NCI-H2107 treated with DMSO at 0.1 percent for 48 hours (cell line): ENCODE measurements around the gene RMDN2.

Experiments used
- DNase-seq: peaks from one replicate; lab custom pipeline; 2025; ENCODE audit not compliant: unreplicated experiment; lab: John Stamatoyannopoulos, UW

RMDN2 gene

DNA sequence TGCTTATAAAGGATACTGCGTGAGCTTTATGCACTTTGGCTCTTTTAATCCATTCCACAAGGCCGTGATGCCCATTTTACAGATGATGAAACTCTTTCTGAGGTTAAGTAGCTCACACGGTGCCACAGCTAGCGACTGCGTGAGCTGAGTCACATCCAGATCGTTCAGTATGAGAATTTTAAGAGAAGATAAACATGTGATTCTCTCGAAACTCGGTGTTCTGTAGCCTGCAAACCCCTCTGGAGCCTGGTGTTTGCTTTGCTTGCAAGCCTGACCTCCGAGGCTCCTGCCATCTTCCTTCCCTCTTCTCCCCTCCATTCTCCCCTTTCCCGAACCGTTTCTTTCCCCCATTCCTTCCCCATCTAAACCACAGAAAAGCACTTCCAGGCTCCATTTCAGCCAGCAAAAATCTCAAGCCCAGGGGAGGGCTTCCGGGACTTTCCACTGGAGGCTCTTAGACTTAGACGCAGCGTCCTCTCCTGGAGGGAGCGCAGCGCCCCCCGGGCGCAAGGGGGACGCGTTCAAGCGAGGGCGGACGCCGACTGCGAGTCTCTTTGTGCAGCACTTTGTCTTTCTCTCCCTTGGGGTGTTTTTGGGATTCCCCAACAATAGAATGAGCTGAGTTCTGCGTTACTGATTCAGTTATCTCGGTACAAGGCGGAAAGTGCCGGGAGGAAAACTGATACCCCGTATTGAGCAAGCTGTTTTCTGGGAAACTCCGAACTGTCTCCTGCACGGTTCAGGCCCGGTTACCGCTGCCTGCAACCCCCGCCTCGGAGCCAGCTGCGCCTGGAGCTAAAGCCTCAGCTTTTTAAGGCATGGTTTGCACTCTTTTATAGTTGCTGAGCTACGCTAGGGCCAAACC is 112.9 kb downstream of the RMDN2 start:
- DNase-seq = peak; percentile 10

DNA sequence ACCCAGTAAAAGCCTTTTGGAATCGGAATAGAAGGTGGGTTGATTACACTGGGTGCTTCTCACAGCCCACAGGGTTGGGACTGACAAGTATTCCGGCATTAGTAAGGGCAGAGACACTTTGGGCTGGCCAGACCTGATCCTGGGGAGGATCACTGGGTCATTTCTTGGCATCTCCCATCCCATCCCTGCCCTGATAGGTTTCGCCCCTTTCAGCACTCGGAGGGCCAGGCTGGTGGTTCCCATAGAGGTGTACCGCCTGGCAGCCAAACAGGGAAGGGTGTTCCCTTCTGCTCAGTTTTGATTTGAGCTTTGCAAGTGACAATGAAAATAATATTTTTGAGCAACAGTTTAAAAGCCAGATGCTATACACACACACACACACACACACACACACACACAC is 113.6 kb downstream of the RMDN2 start:
- DNase-seq = no peak

DNA sequence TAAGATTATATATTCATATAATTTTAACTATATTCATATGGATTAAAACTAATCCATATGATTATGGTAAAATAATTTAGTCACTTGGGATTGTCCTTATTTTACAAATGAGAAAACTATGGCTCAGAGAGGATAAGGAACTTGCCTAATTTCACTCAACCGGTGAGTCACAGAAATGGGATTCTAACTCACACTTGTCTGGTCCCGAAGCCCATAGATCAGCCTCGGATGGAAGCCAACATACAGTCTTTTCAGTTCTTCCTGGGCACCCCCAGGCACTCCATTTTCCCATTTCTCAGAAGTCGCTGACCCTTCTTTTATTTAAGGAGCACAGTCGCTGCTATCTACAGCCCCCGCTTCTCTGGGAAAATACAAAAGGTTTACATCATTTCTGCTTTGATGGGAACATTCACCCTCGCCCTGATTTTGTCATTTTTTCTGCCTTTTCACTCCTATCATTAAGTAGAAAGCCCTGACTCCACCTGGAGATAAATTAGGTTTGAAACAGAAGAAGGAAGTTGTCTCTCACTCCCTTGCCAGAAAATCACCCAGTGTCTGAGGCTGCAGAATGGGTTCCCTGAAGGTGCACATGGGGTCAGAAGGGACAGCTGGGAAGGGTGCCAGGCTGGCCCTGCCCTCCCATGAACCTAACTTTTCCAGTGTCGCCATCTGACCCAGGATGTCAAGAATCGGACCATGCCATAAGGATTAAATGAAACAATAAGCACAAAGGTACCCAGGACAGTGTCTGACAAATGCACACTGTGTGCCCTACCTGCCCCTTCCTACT is 114.2 kb downstream of the RMDN2 start:
- no peak for DNase-seq

DNA sequence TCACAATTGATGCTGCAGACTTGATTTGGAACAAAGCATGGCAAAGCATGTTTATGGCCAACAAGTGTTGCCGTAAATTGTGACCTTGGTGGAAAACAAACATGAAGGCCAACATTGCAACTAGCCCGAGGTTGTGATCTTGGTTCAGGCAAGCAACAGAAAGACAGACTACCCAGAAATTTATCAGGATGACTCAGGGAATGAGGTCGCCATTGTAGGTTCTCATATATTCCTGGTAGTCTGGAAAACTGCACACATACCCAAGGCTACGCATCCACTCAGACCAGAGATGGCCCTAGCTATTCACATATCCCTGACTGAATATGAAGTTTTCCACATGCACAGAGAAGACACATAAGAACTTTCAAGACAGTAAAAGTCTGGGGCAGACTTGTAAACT is 120.7 kb downstream of the RMDN2 start:
- no peak for DNase-seq

DNA sequence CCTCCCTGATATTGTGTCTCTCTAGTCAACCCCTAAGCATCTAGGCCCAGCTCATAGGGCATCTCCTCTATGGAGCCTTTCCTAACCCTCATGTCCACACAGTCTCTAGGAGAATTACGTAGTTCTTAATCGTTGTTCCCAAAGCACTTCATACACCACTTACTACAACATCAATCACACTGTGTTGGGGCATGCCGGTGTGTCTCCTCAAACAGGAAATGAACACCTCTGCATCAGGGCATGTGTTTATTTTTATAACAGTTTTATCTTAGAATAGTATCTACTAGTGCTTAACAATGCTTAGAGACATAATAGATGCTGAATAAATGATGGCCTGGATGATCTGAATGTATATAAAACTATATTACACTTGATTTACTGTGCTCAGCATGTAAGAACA is 131.1 kb downstream of the RMDN2 start:
- no peak for DNase-seq

DNA sequence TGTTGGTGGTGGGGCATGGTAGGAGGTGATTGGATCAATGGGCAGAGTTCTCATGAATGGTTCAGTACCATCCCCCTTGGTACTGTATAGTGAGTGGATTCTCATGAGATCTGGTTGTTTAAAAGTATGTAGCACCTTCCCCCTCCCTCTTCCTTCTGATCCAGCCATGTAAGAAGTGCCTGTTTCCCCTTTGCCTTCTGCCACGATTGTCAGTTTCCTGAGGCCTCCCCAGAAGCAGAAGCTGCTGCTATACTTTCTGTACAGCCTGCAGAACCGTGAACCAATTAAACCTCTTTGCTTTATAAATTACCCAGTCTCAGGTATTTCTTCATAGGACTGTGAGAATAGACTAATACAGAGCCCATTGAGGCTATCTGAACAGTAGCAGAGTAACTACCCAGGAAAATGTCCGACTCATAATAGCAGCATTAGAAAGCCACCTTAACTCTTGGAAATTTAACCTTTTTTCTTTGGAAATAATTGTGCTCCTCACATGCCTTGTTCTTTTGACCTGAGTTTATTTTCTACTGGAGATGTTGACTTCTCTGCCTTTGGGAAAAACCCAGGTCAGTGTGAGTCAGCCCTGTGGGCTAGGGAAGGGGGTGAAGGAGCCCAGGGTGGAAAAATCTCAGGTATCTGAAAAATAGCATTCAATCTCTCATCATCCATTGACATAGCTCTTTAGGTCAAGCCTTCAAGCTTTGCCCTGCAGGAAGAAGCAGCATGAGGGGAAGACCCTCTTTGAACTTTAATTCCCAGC is 132.7 kb downstream of the RMDN2 start:
- DNase-seq = no peak

DNA sequence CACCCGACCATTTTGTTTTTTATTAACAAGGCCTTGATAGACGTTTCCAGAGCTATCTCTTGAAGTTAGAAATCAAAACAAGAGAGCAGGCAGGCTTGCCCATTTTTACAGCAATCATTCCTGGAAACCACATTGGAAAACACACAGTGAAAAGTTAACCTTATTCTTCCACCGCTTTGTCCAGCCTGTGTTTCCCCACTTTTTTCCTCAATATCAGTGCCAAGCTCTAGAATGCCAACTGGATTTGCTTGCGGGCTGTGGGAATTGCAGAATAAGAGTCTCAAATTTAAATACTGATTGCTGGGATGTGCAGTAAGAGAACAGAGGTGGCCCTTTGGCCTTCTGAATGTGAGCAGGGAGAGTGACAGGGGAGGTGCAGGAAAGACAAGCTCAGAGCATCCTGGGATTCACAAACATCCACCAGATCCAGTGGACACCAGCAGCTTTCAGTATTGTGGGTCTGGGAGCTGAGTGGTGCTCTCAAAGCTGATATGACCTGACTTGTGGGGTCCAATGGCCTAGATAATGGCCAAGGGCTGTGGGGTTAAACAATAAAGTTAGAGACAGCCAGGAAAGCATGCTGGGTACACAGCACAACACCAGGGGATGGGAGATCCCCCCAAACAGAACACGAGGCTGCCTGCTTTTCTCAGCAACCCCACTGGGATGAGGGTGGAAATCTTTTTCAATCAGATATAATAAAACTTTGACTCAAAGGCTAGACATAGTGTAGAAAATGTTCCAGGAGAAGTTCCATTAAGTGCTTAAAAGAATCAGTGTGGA is 135.3 kb downstream of the RMDN2 start:
- no peak for DNase-seq

DNA sequence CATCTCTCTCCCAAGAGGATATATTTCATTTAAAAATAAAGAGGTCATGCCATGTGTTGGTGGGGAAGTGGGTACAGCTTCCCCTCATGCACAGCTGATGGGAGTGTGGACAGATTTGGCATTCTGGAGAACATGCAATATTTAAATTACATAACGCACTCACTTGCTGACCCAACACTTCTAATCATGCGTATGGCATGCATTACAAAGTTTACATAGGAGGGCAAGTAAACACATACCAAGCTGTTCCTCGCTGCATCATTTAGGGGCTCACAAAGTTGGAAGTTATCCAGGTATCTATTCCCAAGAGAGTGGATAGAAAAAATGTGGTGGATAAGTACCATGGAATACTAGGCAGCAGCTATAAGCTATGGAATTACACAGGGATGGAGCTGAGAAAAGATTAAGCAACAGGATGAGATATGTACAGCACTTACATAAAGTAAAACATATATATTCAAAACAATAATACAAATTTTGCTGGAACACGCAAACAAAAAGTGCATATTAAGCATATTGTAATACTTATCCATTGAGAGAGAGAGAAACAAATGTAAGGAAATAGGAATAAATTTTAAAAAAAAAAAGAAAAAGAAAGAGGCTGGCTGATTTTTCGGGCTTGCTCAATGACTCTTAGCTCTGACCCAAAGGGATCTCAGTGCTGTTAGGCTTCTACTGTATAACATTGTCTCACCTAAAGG is 139.9 kb downstream of the RMDN2 start:
- no peak for DNase-seq

DNA sequence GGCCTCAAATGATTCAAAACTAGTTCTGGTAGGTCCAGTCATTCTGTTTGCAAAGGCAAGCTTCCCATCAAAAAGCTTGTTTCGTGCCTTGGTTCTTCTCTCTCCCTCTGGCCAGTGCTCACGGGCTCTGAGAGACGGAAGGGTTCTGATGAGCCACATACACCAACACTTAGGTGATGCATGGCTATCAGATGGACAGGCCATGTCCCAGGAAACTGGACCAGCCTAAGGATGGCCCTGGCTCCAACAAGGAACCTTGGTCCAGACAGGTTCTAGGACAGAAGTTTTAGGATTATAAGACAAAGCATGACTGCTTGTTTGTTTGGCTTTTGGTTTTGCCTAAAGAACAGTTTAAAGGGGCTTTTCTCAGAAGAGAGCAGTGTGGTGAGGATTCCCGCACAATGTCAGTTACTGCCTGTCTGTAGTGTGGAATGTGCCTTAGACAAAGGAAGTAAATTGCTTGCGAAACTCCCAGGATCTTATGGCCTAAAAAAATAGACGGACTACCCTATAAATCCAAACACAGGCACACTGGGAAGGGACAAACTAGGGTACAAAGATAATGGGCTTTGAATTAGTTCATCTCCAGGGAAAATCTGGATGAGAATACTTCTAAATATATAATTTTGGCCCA is 140.5 kb downstream of the RMDN2 start:
- no peak for DNase-seq

DNA sequence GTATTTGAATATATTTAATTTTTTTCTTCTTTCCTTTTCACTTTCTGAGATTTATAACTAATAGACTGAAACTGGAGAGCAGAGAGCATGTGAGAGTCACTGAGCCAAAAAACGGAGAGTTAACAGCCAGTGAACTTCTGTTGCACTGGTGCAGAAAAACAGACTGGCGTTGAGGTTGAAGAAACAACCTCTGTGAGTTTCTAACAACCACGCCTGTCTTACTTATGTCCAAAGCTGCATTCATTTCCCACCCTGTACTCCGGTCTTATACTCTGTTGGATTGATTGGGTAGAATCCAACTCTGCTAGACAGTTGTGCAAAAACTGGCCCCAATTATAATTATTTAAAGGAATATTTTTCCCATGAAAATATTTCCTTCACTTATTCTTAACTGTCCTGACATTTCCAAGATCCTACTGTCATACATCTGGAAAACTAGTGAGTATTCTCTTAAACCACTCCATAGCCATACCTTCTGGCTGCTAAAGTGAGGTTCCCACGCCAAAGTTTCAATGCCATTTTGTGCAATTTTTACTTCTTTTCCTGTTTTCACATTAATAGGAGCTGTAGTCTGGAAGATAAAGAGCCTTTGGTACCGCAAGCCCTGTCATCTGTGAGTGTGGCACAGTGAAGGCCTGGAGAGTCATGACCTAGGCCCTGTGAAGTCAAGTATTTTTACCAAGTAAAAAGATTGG is 141.5 kb downstream of the RMDN2 start:
- no peak for DNase-seq
